Smooth muscle cell (in vitro differentiated cells): ENCODE measurements around the gene GLS. TPM values are rescaled to one million over a fixed set of nuclear protein-coding genes. Genes with fewer than 3 reads are reported as not detected.

ENCODE experiments used
- DNase-seq: peaks from one replicate; lab custom pipeline; 2025; ENCODE audit not compliant: unreplicated experiment; lab: John Stamatoyannopoulos, UW
- H2AFZ ChIP-seq: fragments of 200-600 bp; sonication (generic); 2 replicates; pipeline ENCODE4 v1.6.0; 2016; ENCODE audit warnings: antibody characterized with exemption, low read depth, mild to moderate bottlenecking
- H3F3A ChIP-seq: fragments of 200-600 bp; sonication (generic); 2 replicates; pipeline ENCODE4 v1.6.0; 2017; ENCODE audit warnings: antibody characterized with exemption, low read depth
- H3K27ac ChIP-seq: fragments of 200-600 bp; sonication (generic); 2 replicates; pipeline ENCODE4 v1.5.1; 2016; ENCODE audit warnings: low read depth, mild to moderate bottlenecking
- H3K27me3 ChIP-seq: fragments of 200-600 bp; sonication (generic); 2 replicates; pipeline ENCODE4 v1.6.1; 2016; ENCODE audit warnings: low read depth, mild to moderate bottlenecking
- H3K36me3 ChIP-seq: fragments of 200-600 bp; sonication (generic); 2 replicates; pipeline ENCODE4 v1.5.1; 2016; ENCODE audit warnings: low read depth
- H3K4me1 ChIP-seq: fragments of 200-600 bp; sonication (generic); 2 replicates; pipeline ENCODE4 v1.5.1; 2016; ENCODE audit warnings: low read depth
- H3K4me2 ChIP-seq: fragments of 200-600 bp; sonication (generic); 2 replicates; pipeline ENCODE4 v1.6.0; 2016; ENCODE audit warnings: mild to moderate bottlenecking
- H3K4me3 ChIP-seq: fragments of 200-600 bp; sonication (generic); 2 replicates; pipeline ENCODE4 v1.5.1; 2016; ENCODE audit warnings: mild to moderate bottlenecking
- H3K79me2 ChIP-seq: fragments of 200-600 bp; sonication (generic); 2 replicates; pipeline ENCODE4 v1.6.0; 2016; ENCODE audit warnings: low read depth, mild to moderate bottlenecking
- H3K9ac ChIP-seq: fragments of 200-600 bp; sonication (generic); 2 replicates; pipeline ENCODE4 v1.6.0; 2016; ENCODE audit warnings: low read depth
- H3K9me3 ChIP-seq: fragments of 200-600 bp; sonication (generic); replicated peaks from 2 replicates; pipeline ENCODE4 v1.5.1; 2016; ENCODE audit warnings: low read depth
- H4K20me1 ChIP-seq: fragments of 200-600 bp; sonication (generic); 2 replicates; pipeline ENCODE4 v1.6.0; 2016; ENCODE audit warnings: low read depth
- CTCF ChIP-seq: fragments of 200-600 bp; sonication (generic); IDR thresholded peaks from 2 replicates; pipeline ENCODE4 v1.5.1; 2017; ENCODE audit warnings: borderline replicate concordance, mild to moderate bottlenecking, antibody characterized with exemption; ENCODE audit not compliant: insufficient read depth, poor library complexity, severe bottlenecking
- WGBS: methylation state at CpG from one replicate; pipeline ENCODE4 v1.1.7; 2016; ENCODE audit warnings: low lambda C conversion rate; 5-methylcytosine and 5-hydroxymethylcytosine counted together
- polyA plus RNA-seq: library from polyadenylated mRNA; unstranded; fragments of >200 nt; fragmentation: Nextera tagmentation; extraction: Ambion mirVana; gene quantifications from 2 replicates; pipeline ENCODE4 v1.2.1, GENCODE V29; 2016
- total RNA-seq: library from RNA; depleted of rRNA; stranded (reverse); fragments of >200 nt; gene quantifications from 2 replicates; pipeline ENCODE4 v1.2.3, GENCODE V29; 2014

Gene GLS
- total and polyA plus RNA-seq, 2 experiments from 2014 or later: 76.2 to 454 TPM

GRCh38 chr2:190986221-190986953 is 105.8 kb downstream of the GLS start:
- no peaks in the 10 kb centered on the region for H3K4me1 ChIP-seq
- H3K9ac ChIP-seq: no peak overlapping the region
- no peaks in the 10 kb centered on the region for H3K9me3 ChIP-seq
- no peak overlapping the region for H3K4me3 ChIP-seq
- no peak for TF ChIP-seq CTCF
- H3K27me3 ChIP-seq: no peaks in the 10 kb centered on the region
- 93% methylated on average over 13 of the region's 13 CpGs for WGBS
- no peaks in the 10 kb centered on the region for H4K20me1 ChIP-seq
- no peaks in the 10 kb centered on the region for H3K79me2 ChIP-seq
- H3F3A ChIP-seq: no peaks in the 10 kb centered on the region
- H2AFZ ChIP-seq: no peak overlapping the region
- H3K27ac ChIP-seq: no peak overlapping the region
- peaks cover 58% of the 10 kb centered on the region for H3K36me3 ChIP-seq
- DNase-seq: no peak
- H3K4me2 ChIP-seq: no peak overlapping the region

DNA sequence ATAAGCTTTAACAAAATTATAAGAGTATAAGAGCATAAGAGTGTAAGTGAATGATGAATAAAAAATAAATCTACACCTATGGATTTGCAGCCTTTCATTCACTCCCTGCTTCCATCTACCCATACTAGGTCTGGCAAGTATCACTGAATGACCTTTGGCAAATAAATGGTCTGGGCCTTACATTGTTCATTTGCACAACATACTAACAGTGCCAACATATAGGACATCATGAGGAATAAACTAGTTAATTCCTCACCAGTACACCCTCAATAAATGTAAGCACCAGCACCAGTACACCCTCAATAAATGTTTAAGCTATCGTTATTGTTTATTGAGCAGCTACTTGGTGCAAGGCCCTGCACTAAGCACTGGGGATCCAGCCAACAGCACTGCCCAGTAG is 106.5 kb downstream of the GLS start:
- H3K27ac ChIP-seq: no peak overlapping the region
- H3K79me2 ChIP-seq: no peaks in the 10 kb centered on the region
- H3K9me3 ChIP-seq: no peaks in the 10 kb centered on the region
- no peak for TF ChIP-seq CTCF
- no peaks in the 10 kb centered on the region for H3K4me1 ChIP-seq
- H3K4me2 ChIP-seq: no peak overlapping the region
- H4K20me1 ChIP-seq: no peaks in the 10 kb centered on the region
- H3K9ac ChIP-seq: no peak overlapping the region
- H3K36me3 ChIP-seq: peaks cover 65% of the 10 kb centered on the region
- H2AFZ ChIP-seq: no peak overlapping the region
- 89% methylated on average over 1 of the region's 1 CpG for WGBS
- no peak for DNase-seq
- no peaks in the 10 kb centered on the region for H3K27me3 ChIP-seq
- no peaks in the 10 kb centered on the region for H3F3A ChIP-seq
- H3K4me3 ChIP-seq: no peak overlapping the region

GRCh38 chr2:190987938-190988337 is 107.3 kb downstream of the GLS start:
- no peaks in the 10 kb centered on the region for H3K9me3 ChIP-seq
- 96% methylated on average over 5 of the region's 5 CpGs for WGBS
- no peak overlapping the region for H3K4me3 ChIP-seq
- H3K79me2 ChIP-seq: no peaks in the 10 kb centered on the region
- H3K4me1 ChIP-seq: no peaks in the 10 kb centered on the region
- H3K4me2 ChIP-seq: no peak overlapping the region
- no peak overlapping the region for H3K9ac ChIP-seq
- DNase-seq: no peak
- no peak overlapping the region for H3K27ac ChIP-seq
- no peaks in the 10 kb centered on the region for H3K27me3 ChIP-seq
- no peaks in the 10 kb centered on the region for H4K20me1 ChIP-seq
- TF ChIP-seq CTCF: no peak
- peaks cover 61% of the 10 kb centered on the region for H3K36me3 ChIP-seq
- no peaks in the 10 kb centered on the region for H3F3A ChIP-seq
- H2AFZ ChIP-seq: no peak overlapping the region

DNA sequence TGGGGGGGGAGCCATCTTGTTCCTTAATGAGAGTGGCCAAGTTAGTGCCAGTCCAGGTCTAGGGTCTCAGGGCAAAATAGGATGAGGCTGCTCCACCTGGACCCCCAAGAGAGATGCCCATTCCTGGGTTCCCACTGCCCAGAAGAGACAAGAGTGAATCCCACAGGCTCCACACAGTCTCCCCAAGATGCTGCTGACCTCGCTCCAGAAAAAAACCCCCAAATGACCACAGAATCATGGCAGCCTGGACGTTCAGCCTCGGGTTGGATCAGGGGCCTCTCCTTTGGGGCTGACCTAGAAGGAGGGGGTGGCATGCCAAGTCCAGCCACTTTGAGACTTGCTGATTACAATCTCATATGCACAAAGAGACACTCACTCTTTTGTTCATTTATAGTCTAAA is 108.3 kb downstream of the GLS start:
- no peaks in the 10 kb centered on the region for H3K4me1 ChIP-seq
- H3K79me2 ChIP-seq: no peaks in the 10 kb centered on the region
- no peak overlapping the region for H2AFZ ChIP-seq
- peaks cover 58% of the 10 kb centered on the region for H3K36me3 ChIP-seq
- H3K27ac ChIP-seq: no peak overlapping the region
- no peak overlapping the region for H3K4me2 ChIP-seq
- DNase-seq: no peak
- H4K20me1 ChIP-seq: no peaks in the 10 kb centered on the region
- H3K9me3 ChIP-seq: no peaks in the 10 kb centered on the region
- 97% methylated on average over 3 of the region's 3 CpGs for WGBS
- no peak overlapping the region for H3K4me3 ChIP-seq
- H3F3A ChIP-seq: no peaks in the 10 kb centered on the region
- H3K9ac ChIP-seq: no peak overlapping the region
- no peaks in the 10 kb centered on the region for H3K27me3 ChIP-seq
- TF ChIP-seq CTCF: no peak
